Astrocyte (in vitro differentiated cells and primary cell): ENCODE measurements around the gene MOCS3. TPM values are rescaled to one million over a fixed set of nuclear protein-coding genes. Genes with fewer than 3 reads are reported as not detected.
A peak's percentile ranks its signal among the peaks of the same experiment; 100 is the strongest.

Source experiments
- DNase-seq: peaks from one replicate; pipeline ENCODE4 v3.0.0-alpha.2; 2010; ENCODE audit warnings: low read depth
- FAIRE-seq: peaks from 2 replicates; lab custom pipeline; 2011; peaks lifted over from hg19 to GRCh38; lab: Jason Lieb, UNC
- H2AFZ ChIP-seq: 2 replicates; pipeline ENCODE4 v1.6.0; 2012; ENCODE audit warnings: low read depth, low read length, inconsistent platforms
- H3K27ac ChIP-seq: 2 replicates; pipeline ENCODE4 v1.5.1; 2011; ENCODE audit warnings: low read depth, low read length, inconsistent platforms
- H3K27me3 ChIP-seq: 2 replicates; pipeline ENCODE4 v1.6.0; 2011; ENCODE audit warnings: low read length, inconsistent platforms; ENCODE audit not compliant: insufficient read depth
- H3K36me3 ChIP-seq: 2 replicates; pipeline ENCODE4 v1.5.1; 2011; ENCODE audit warnings: low read length, inconsistent platforms; ENCODE audit not compliant: insufficient read depth
- H3K4me1 ChIP-seq: 2 replicates; pipeline ENCODE4 v1.5.1; 2011; ENCODE audit warnings: low read length, inconsistent platforms; ENCODE audit not compliant: insufficient read depth
- H3K4me2 ChIP-seq: 2 replicates; pipeline ENCODE4 v1.6.0; 2012; ENCODE audit warnings: low read length, inconsistent platforms
- H3K4me3 ChIP-seq: 2 replicates; pipeline ENCODE4 v1.5.1; 2011; ENCODE audit warnings: low read depth, mild to moderate bottlenecking, low read length, inconsistent platforms; ENCODE audit not compliant: insufficient read depth
- H3K79me2 ChIP-seq: 2 replicates; pipeline ENCODE4 v1.6.0; 2012; ENCODE audit warnings: mild to moderate bottlenecking, low read length, inconsistent platforms; ENCODE audit not compliant: insufficient read depth
- H3K9ac ChIP-seq: 2 replicates; pipeline ENCODE4 v1.6.0; 2012; ENCODE audit warnings: mild to moderate bottlenecking, low read length, inconsistent platforms
- H3K9me3 ChIP-seq: 2 replicates; pipeline ENCODE4 v1.5.1; 2012; ENCODE audit warnings: low read depth, mild to moderate bottlenecking, low read length, inconsistent platforms; ENCODE audit not compliant: insufficient read depth
- H4K20me1 ChIP-seq: 2 replicates; pipeline ENCODE4 v1.6.0; 2012; ENCODE audit warnings: low read length, inconsistent platforms; ENCODE audit not compliant: insufficient read depth
- H3K27ac Mint-ChIP-seq: one replicate; pipeline ENCODE4 v1.8.0; 2021; ENCODE audit warnings: mild to moderate bottlenecking, mixed read lengths; ENCODE audit not compliant: unreplicated experiment
- H3K27me3 Mint-ChIP-seq: one replicate; pipeline ENCODE4 v1.8.0; 2021; ENCODE audit warnings: low read depth, mixed read lengths; ENCODE audit not compliant: unreplicated experiment
- H3K36me3 Mint-ChIP-seq: one replicate; pipeline ENCODE4 v1.8.0; 2021; ENCODE audit warnings: low read depth, mixed read lengths; ENCODE audit not compliant: unreplicated experiment
- H3K4me1 Mint-ChIP-seq: one replicate; pipeline ENCODE4 v1.8.0; 2021; ENCODE audit warnings: low read depth, mixed read lengths; ENCODE audit not compliant: unreplicated experiment
- H3K4me3 Mint-ChIP-seq: one replicate; pipeline ENCODE4 v1.8.0; 2021; ENCODE audit warnings: mild to moderate bottlenecking, moderate library complexity, mixed read lengths; ENCODE audit not compliant: unreplicated experiment
- H3K9me3 Mint-ChIP-seq: one replicate; pipeline ENCODE4 v1.8.0; 2021; ENCODE audit warnings: mild to moderate bottlenecking, mixed read lengths; ENCODE audit not compliant: unreplicated experiment
- EZH2 ChIP-seq: IDR thresholded peaks from 2 replicates; pipeline ENCODE4 v1.6.1; 2012; ENCODE audit warnings: mild to moderate bottlenecking, low read length, inconsistent platforms; ENCODE audit not compliant: insufficient read depth
- total RNA-seq: library from RNA; stranded (reverse); gene quantifications from 2 replicates; pipeline ENCODE4 v1.2.1, GENCODE V29; 2021
- TF ChIP-seq, protein P1 (sequence below): IDR thresholded peaks from 2 replicates; pipeline ENCODE4 v1.5.1; 2011; ENCODE audit warnings: low read depth, mild to moderate bottlenecking, inconsistent platforms, low read length, moderate library complexity; ENCODE audit not compliant: insufficient read depth

Gene MOCS3
- total RNA-seq, 1 donor from 2014 or later = 5.8 TPM

DNA sequence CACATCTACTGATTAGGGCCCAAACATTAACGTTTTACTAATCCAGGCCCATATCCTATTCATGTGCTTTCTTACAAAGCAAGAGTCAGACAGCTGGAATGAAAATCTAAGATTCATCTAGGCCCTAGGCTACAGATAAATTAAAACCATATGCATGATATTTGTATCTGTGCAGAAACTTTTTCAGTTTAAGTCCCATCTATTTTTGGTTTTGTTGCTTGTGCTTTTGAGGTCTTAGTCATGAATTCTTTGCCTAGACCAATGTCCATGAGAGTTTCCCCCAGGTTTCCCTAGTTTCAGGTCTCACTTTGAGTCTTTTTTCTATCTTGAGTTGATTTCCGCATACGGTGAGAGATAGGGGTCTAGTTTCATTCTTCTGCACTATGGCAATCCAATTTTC lies 47.6 kb upstream of the MOCS3 start:
- Mint-ChIP-seq H3K36me3 (peaks cover 5% of the 10 kb centered on the region), H3K4me3 (no peak overlapping the region), H3K4me1 (peaks cover 49% of the 10 kb centered on the region), H3K9me3 (no peaks in the 10 kb centered on the region), H3K27me3 (no peaks in the 10 kb centered on the region), H3K27ac (no peak overlapping the region)
- TF ChIP-seq EZH2 = no peak
- TF ChIP-seq, protein P1, sequence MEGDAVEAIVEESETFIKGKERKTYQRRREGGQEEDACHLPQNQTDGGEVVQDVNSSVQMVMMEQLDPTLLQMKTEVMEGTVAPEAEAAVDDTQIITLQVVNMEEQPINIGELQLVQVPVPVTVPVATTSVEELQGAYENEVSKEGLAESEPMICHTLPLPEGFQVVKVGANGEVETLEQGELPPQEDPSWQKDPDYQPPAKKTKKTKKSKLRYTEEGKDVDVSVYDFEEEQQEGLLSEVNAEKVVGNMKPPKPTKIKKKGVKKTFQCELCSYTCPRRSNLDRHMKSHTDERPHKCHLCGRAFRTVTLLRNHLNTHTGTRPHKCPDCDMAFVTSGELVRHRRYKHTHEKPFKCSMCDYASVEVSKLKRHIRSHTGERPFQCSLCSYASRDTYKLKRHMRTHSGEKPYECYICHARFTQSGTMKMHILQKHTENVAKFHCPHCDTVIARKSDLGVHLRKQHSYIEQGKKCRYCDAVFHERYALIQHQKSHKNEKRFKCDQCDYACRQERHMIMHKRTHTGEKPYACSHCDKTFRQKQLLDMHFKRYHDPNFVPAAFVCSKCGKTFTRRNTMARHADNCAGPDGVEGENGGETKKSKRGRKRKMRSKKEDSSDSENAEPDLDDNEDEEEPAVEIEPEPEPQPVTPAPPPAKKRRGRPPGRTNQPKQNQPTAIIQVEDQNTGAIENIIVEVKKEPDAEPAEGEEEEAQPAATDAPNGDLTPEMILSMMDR = no peak
- Histone ChIP-seq H3K4me1 (peaks cover 31% of the 10 kb centered on the region), H3K9me3 (no peaks in the 10 kb centered on the region), H3K4me2 (peak overlapping the region; percentile 20), H3K4me3 (no peak overlapping the region), H4K20me1 (peaks cover 99% of the 10 kb centered on the region), H3K79me2 (peaks cover 100% of the 10 kb centered on the region), H3K27ac (no peak overlapping the region), H3K36me3 (no peaks in the 10 kb centered on the region), H3K27me3 (no peaks in the 10 kb centered on the region), H3K9ac (no peak overlapping the region), H2AFZ (no peak overlapping the region)
- peak; percentile 55 for DNase-seq
- no peak for FAIRE-seq

DNA sequence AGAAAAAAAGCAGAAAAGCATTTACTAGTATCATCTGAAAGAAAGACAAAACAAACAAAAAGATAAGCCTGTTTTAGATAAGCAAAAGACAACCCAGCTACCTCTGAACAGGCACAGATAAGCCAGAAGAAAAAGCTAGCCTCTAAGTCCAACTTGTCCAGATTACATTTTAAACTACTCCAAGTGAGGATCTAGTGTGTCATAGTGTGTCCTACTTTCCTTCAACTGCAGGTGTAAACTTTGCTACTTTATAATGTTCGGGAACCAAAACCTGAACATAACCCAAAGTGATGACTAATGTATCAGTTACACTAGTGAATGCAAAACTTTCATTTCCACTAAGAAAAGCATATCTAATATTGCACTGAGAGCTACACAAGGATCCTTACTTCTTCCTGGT lies 46.9 kb upstream of the MOCS3 start:
- H4K20me1 ChIP-seq = peaks cover 99% of the 10 kb centered on the region
- Mint-ChIP-seq H3K9me3 (no peaks in the 10 kb centered on the region), H3K36me3 (peaks cover 5% of the 10 kb centered on the region), H3K4me3 (no peak overlapping the region), H3K4me1 (peaks cover 56% of the 10 kb centered on the region), H3K27ac (no peak overlapping the region), H3K27me3 (no peaks in the 10 kb centered on the region)
- no peak overlapping the region for H3K4me3 ChIP-seq
- DNase-seq (no peak), FAIRE-seq (no peak)
- TF ChIP-seq EZH2 = no peak
- TF ChIP-seq, protein P1 = no peak
- H3K27me3 ChIP-seq = no peaks in the 10 kb centered on the region
- H3K36me3 ChIP-seq = no peaks in the 10 kb centered on the region
- peaks cover 37% of the 10 kb centered on the region for H3K4me1 ChIP-seq
- H3K4me2 ChIP-seq = peak overlapping the region; percentile 20
- no peak overlapping the region for H3K9ac ChIP-seq
- H3K79me2 ChIP-seq = peaks cover 100% of the 10 kb centered on the region
- H3K9me3 ChIP-seq = no peaks in the 10 kb centered on the region
- H2AFZ ChIP-seq = no peak overlapping the region
- H3K27ac ChIP-seq = no peak overlapping the region

DNA sequence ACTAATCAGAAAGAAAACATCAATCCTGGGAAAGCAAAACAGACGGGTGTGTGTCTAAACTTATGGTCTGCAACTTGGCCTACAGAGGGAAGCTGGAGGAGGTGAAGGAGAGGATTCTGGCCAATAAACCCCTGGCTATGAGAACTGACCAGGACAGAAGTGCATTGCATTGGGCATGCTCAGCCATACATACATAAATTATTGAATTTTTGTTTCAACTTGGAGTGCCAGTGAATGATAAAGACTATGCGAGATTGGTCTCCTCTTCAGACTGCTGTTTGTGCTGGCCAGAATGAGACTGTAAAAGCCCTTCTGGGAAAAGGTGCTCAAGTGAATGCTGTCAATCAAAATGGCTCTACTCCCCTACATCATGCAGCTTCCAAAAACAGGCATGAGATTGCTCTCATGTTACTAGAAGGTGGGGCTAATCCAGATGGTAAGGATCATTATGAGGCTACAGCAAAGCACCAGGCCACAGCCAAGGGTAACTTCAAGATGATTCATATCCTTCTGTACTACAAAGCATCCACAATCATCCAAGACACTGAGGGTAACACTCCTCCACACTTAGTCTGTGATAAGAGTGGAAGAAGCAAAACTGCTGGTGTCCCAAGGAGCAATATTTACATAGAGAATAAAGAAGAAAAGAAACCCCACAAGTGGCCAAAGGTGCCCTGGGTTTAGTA lies 44.8 kb upstream of the MOCS3 start:
- H3K27ac Mint-ChIP-seq = peak overlapping the region; percentile 4
- Histone ChIP-seq H3K4me1 (peaks cover 38% of the 10 kb centered on the region), H3K79me2 (peaks cover 100% of the 10 kb centered on the region), H2AFZ (no peak overlapping the region), H4K20me1 (peaks cover 100% of the 10 kb centered on the region), H3K27ac (peak overlapping the region; percentile 25), H3K36me3 (peaks cover 2% of the 10 kb centered on the region), H3K4me3 (no peak overlapping the region), H3K9ac (peak overlapping the region; percentile 1), H3K4me2 (peak overlapping the region; percentile 41), H3K9me3 (no peaks in the 10 kb centered on the region), H3K27me3 (no peaks in the 10 kb centered on the region)
- H3K9me3 Mint-ChIP-seq = no peaks in the 10 kb centered on the region
- H3K27me3 Mint-ChIP-seq = no peaks in the 10 kb centered on the region
- no peak for FAIRE-seq
- H3K4me3 Mint-ChIP-seq = peak overlapping the region; percentile 37
- no peak for TF ChIP-seq EZH2
- TF ChIP-seq, protein P1 = no peak
- H3K4me1 Mint-ChIP-seq = peaks cover 69% of the 10 kb centered on the region
- H3K36me3 Mint-ChIP-seq = peaks cover 10% of the 10 kb centered on the region
- peak; percentile 83 for DNase-seq
